ENCODE results near the gene DUOX2.
"Not testable (repeated sequence)": the region's sequence is repeated elsewhere in the genome, so short reads cannot be mapped to it uniquely, and the experiment has no call there.

DUOX2 gene

GRCh38 chr15:45075440-45076320, 38.3 kb downstream of the DUOX2 start:
- H3K9me3 ChIP-seq (ENCODE audit: control insufficient read depth, low read length); H3K4me1 ChIP-seq (ENCODE audit: control insufficient read depth, insufficient read depth, low read length); H3K27me3 ChIP-seq (ENCODE audit: control insufficient read depth, insufficient read depth, low read length, poor library complexity, severe bottlenecking); H3K27ac ChIP-seq (ENCODE audit: insufficient read depth, low read depth, low read length, poor library complexity, severe bottlenecking); H3K4me3 ChIP-seq (ENCODE audit: insufficient read depth, low read depth, low read length); H3K36me3 ChIP-seq (ENCODE audit: control insufficient read depth, insufficient read depth, low read length): not testable (repeated sequence)
- 89 to 100% methylated on average over 1 of the region's 9 CpGs for WGBS, 2 experiments

- not testable (repeated sequence) for H3K36me3 ChIP-seq (ENCODE audit: control insufficient read depth, insufficient read depth, low read length); H3K27me3 ChIP-seq (ENCODE audit: control insufficient read depth, insufficient read depth, low read length, poor library complexity, severe bottlenecking); H3K4me3 ChIP-seq (ENCODE audit: insufficient read depth, low read depth, low read length); H3K4me1 ChIP-seq (ENCODE audit: control insufficient read depth, insufficient read depth, low read length); H3K9me3 ChIP-seq (ENCODE audit: control insufficient read depth, low read length); H3K27ac ChIP-seq (ENCODE audit: insufficient read depth, low read depth, low read length, poor library complexity, severe bottlenecking)
Observed at GRCh38 chr15:45073602-45074001, 40.4 kb downstream of the DUOX2 start.

DNA sequence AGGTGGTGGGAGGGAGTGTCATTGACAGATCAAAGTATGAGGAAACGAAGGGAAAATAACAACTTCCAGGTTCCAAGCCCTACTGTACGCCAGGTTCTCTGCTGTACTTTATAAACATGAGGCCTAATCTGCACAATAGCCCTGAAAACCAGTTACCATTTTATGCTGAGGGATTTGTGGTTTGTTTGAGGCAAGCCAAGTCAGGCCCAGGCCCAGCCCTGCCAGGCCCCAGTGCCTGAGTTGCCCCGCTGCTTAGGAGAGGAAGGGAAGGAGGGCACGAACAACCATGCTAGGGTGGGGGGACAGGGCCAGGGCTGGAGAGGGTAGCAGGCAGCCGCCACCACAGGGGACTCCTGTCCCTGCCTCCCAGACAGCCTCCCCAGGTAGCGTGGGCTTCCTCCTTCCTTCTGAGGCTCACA, 44.0 kb downstream of the DUOX2 start:
- not testable (repeated sequence) for H3K4me3 ChIP-seq (ENCODE audit: insufficient read depth, low read depth, low read length); H3K4me1 ChIP-seq (ENCODE audit: control insufficient read depth, insufficient read depth, low read length); H3K27ac ChIP-seq (ENCODE audit: insufficient read depth, low read depth, low read length, poor library complexity, severe bottlenecking); H3K9me3 ChIP-seq (ENCODE audit: control insufficient read depth, low read length); H3K27me3 ChIP-seq (ENCODE audit: control insufficient read depth, insufficient read depth, low read length, poor library complexity, severe bottlenecking); H3K36me3 ChIP-seq (ENCODE audit: control insufficient read depth, insufficient read depth, low read length)
- 89% methylated on average over 3 to 4 of the region's 6 CpGs for WGBS, 2 experiments

DNA sequence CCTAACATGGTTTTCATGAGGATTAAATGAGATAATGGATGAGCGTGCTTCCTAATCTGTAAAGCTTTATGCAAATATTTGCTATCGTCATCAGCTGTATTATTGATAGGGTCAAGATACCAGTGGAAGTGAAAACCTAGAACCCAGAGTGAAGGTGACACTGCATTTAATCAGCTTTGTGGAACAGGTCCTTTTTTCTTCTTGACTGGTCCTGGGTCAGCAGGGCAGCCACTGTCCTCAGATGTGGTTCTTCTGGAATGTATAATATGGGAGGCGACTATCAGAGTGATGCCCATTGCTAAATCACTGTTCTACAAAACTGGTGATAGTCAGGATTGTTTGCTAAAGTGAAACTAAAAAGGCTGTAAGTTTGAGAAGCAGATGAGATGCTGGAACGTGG, 49.6 kb downstream of the DUOX2 start:
- Histone ChIP-seq H3K36me3 (ENCODE audit: control insufficient read depth, insufficient read depth, low read length) (no peaks in the 10 kb centered on the region), H3K9me3 (ENCODE audit: control insufficient read depth, low read length) (no peaks in the 10 kb centered on the region), H3K27me3 (ENCODE audit: control insufficient read depth, insufficient read depth, low read length, poor library complexity, severe bottlenecking) (no peaks in the 10 kb centered on the region), H3K27ac (ENCODE audit: insufficient read depth, low read depth, low read length, poor library complexity, severe bottlenecking) (no peak overlapping the region), H3K4me1 (ENCODE audit: control insufficient read depth, insufficient read depth, low read length) (no peaks in the 10 kb centered on the region), H3K4me3 (ENCODE audit: insufficient read depth, low read depth, low read length) (no peak overlapping the region)
- WGBS, 2 experiments: 95 to 96% methylated on average over 3 to 4 of the region's 4 CpGs

- not testable (repeated sequence) for H3K4me1 ChIP-seq (ENCODE audit: control insufficient read depth, insufficient read depth, low read length); H3K9me3 ChIP-seq (ENCODE audit: control insufficient read depth, low read length); H3K27ac ChIP-seq (ENCODE audit: insufficient read depth, low read depth, low read length, poor library complexity, severe bottlenecking); H3K4me3 ChIP-seq (ENCODE audit: insufficient read depth, low read depth, low read length); H3K36me3 ChIP-seq (ENCODE audit: control insufficient read depth, insufficient read depth, low read length); H3K27me3 ChIP-seq (ENCODE audit: control insufficient read depth, insufficient read depth, low read length, poor library complexity, severe bottlenecking)
- WGBS, 2 experiments: 92 to 95% methylated on average over 4 to 6 of the region's 7 CpGs
Observed at GRCh38 chr15:45062301-45062700, 51.7 kb downstream of the DUOX2 start.

DNA sequence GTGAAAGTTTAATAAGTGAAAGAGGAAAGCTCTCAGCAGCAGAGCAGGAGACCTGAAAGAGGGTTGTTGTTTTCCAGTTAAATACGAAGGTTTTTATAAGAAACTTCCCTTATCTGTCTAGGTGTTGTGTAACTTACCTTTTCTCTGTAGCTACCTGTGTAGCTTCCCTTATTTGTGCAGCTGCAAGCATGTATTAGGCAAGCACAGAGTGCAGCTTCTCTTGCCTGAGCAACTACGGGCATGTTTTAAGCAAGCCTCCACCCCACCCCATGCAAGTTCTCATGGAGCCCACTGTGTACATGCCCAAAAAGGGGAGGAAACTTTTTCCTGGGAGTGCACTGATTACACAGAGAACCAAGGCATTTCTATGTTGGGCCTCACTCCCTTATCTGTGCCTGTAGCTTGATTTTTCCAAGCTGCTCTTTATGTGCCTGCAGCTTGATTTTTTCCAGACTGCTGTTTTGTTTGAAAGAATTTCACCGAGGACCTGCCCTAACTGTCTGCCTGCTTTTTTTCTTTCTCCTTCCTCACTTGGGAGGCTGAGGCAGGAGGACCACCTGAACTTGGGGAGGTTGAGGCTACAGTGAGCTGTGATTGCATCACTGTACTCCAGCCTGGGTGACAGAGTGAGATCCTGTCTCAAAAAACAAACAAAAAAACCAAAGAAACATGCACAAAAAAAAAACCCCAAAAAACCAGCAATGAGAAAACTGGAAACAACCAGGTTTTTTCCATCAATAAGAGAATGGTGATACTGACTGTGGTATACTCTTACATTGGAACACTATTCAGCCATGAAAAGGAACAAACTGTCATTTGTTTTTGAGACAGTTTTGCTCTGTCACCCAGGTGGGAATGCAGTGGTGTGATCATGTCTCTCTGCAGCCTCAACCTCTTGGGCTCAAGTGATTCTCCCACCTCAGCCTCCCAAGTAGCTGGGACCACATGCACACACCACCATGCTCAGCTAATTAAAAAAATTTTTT, 55.0 kb downstream of the DUOX2 start:
- H3K27ac ChIP-seq (ENCODE audit: insufficient read depth, low read depth, low read length, poor library complexity, severe bottlenecking); H3K36me3 ChIP-seq (ENCODE audit: control insufficient read depth, insufficient read depth, low read length); H3K4me1 ChIP-seq (ENCODE audit: control insufficient read depth, insufficient read depth, low read length); H3K4me3 ChIP-seq (ENCODE audit: insufficient read depth, low read depth, low read length); H3K9me3 ChIP-seq (ENCODE audit: control insufficient read depth, low read length); H3K27me3 ChIP-seq (ENCODE audit: control insufficient read depth, insufficient read depth, low read length, poor library complexity, severe bottlenecking): not testable (repeated sequence)
- 95% methylated on average over 3 of the region's 3 CpGs for WGBS, 2 experiments

GRCh38 chr15:45052676-45053075, 61.3 kb downstream of the DUOX2 start:
- H3K4me1 ChIP-seq (ENCODE audit: control insufficient read depth, insufficient read depth, low read length); H3K9me3 ChIP-seq (ENCODE audit: control insufficient read depth, low read length); H3K27me3 ChIP-seq (ENCODE audit: control insufficient read depth, insufficient read depth, low read length, poor library complexity, severe bottlenecking); H3K27ac ChIP-seq (ENCODE audit: insufficient read depth, low read depth, low read length, poor library complexity, severe bottlenecking); H3K4me3 ChIP-seq (ENCODE audit: insufficient read depth, low read depth, low read length): not testable (repeated sequence)
- 94 to 95% methylated on average over 3 of the region's 3 CpGs for WGBS, 2 experiments
- H3K36me3 ChIP-seq (ENCODE audit: control insufficient read depth, insufficient read depth, low read length): peaks cover 38% of the 10 kb centered on the region

GRCh38 chr15:45050587-45050986, 63.4 kb downstream of the DUOX2 start:
- Histone ChIP-seq H3K27me3 (ENCODE audit: control insufficient read depth, insufficient read depth, low read length, poor library complexity, severe bottlenecking) (no peaks in the 10 kb centered on the region), H3K9me3 (ENCODE audit: control insufficient read depth, low read length) (peaks cover 6% of the 10 kb centered on the region), H3K36me3 (ENCODE audit: control insufficient read depth, insufficient read depth, low read length) (peaks cover 42% of the 10 kb centered on the region), H3K4me3 (ENCODE audit: insufficient read depth, low read depth, low read length) (no peak overlapping the region), H3K27ac (ENCODE audit: insufficient read depth, low read depth, low read length, poor library complexity, severe bottlenecking) (no peak overlapping the region), H3K4me1 (ENCODE audit: control insufficient read depth, insufficient read depth, low read length) (no peaks in the 10 kb centered on the region)
- 88 to 100% methylated on average over 1 of the region's 1 CpG for WGBS, 2 experiments

DNA sequence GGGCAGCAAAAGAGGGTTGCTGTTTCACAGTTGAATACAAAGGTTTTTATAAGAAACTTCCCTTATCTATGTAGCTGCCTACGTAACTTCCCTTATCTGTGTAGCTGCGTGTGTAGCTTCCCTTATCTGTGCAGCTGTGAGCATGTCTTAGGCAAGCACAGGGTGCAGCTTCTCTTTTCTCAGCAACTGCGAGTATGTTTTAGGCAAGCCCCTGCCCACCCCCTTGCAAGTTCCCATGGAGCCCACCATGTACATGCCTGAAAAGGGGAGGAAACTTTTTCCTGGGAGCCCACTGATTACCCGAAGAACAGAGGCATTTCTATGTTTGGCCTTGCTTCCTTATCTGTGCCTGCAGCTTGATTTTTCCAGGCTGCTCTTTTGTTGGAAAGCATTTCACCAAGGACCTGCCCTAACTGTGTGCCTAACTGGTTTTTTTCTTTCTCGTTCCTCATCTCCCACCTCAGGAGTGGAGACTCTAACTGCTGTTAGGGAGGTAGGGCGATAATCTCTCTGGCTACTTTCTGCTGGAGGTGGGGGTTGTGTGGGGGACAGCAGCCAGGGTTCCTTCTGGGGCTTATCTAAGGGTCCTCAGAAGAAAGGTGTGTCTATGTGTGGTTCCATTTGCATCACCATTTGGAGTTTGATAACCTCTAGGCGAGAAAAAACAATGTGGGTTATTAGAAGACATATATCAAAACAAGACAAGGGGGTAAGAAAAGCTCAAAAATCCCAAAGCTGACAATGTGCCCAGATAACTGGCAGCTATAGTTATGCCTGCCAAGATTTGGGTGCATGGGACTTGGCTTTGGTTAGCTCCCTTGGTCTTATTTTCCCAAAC, 65.0 kb downstream of the DUOX2 start:
- H3K4me1 ChIP-seq (ENCODE audit: control insufficient read depth, insufficient read depth, low read length): no peaks in the 10 kb centered on the region
- no peaks in the 10 kb centered on the region for H3K27me3 ChIP-seq (ENCODE audit: control insufficient read depth, insufficient read depth, low read length, poor library complexity, severe bottlenecking)
- H3K4me3 ChIP-seq (ENCODE audit: insufficient read depth, low read depth, low read length): no peak overlapping the region
- H3K27ac ChIP-seq (ENCODE audit: insufficient read depth, low read depth, low read length, poor library complexity, severe bottlenecking): no peak overlapping the region
- peaks cover 42% of the 10 kb centered on the region for H3K36me3 ChIP-seq (ENCODE audit: control insufficient read depth, insufficient read depth, low read length)
- peaks cover 6% of the 10 kb centered on the region for H3K9me3 ChIP-seq (ENCODE audit: control insufficient read depth, low read length)
- 93 to 97% methylated on average over 6 to 7 of the region's 7 CpGs for WGBS, 2 experiments

DNA sequence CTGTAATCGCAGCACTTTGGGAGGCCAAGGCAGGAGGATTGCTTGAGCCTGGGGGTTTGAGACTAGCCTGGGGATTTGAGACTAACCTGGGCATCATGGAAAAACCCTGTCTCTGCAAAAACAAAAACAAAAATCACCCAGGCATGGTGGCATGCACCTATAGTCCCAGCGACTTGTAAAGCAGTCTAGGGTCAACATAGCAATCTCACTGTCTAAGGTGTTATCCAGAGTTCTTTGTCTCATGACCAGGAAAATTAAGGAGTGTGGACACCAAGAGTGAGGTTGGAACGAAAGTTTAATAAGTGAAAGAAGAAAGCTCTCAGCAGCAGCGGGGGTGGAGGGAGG, 65.6 kb downstream of the DUOX2 start:
- H3K4me3 ChIP-seq (ENCODE audit: insufficient read depth, low read depth, low read length); H3K9me3 ChIP-seq (ENCODE audit: control insufficient read depth, low read length): not testable (repeated sequence)

More for the DNA sequence above, 65.6 kb downstream of the DUOX2 start:
- H3K27me3 ChIP-seq (ENCODE audit: control insufficient read depth, insufficient read depth, low read length, poor library complexity, severe bottlenecking); H3K27ac ChIP-seq (ENCODE audit: insufficient read depth, low read depth, low read length, poor library complexity, severe bottlenecking); H3K4me1 ChIP-seq (ENCODE audit: control insufficient read depth, insufficient read depth, low read length): not testable (repeated sequence)
- peaks cover 42% of the 10 kb centered on the region for H3K36me3 ChIP-seq (ENCODE audit: control insufficient read depth, insufficient read depth, low read length)
- WGBS, 2 experiments: 94 to 96% methylated on average over 4 of the region's 4 CpGs

Data from ectodermal cell (in vitro differentiated cells).